Putamen (tissue), 1 donor: Measurements from ENCODE around the gene SETD3.
A peak's percentile ranks its signal among the peaks of the same experiment; 100 is the strongest.

Experiments
- DNase-seq: peaks from one replicate; pipeline ENCODE4 v3.0.0-alpha.2; 2016; ENCODE audit warnings: low spot score

The SETD3 gene

DNA sequence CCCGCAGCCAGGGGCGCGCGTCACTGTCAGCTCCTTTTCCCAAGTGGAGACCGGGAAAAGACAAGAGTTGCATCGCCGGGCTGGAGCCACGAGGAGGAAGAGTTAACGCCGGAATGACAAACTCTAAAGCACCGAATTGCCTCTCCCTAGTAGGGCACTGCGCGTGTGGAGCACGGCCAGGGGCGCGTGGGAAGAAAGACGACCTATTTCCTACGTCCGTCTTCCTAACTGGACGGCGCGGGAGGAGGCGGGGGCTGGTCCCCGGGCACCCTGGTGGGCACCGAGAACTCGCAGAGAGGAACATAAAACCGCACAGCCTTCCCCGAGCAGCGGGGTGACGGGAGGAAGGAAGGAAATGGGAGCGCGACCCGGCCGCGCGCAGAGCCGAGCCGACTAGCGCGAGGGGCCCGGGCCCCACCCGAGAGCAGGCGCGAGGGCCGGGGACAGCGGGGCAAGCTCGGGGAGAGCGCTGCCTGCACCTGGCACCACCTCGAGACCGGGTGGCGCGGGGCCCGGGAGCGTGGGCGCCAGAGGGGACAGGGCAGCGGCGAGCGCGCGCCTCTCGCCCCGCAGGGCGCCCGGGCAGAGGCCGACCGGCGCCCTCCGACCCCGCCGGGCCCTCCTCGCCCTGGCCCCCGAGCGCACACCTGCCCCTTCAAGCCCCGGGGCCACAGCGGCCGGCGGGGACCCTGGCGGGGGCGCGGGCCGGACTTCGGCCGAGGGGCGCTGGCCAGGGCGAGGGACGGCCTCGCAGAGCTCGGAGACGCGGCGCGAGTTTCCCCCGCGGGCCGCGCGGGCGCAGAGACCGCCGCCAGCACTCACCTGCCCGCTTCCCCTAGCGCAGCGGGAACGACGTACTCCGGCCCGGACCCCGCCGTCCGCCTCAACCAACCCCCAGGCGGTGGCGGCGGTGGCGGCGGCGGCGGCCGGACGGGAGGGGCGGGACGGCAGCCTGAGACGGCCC is at the start of gene SETD3:
Gene SETD3 (minus strand): TSS at position 954 of the 964 bp plus-strand sequence. CDS start 15,054 bp downstream, outside the sequence.
- DNase-seq, result peak; percentile 34

DNA sequence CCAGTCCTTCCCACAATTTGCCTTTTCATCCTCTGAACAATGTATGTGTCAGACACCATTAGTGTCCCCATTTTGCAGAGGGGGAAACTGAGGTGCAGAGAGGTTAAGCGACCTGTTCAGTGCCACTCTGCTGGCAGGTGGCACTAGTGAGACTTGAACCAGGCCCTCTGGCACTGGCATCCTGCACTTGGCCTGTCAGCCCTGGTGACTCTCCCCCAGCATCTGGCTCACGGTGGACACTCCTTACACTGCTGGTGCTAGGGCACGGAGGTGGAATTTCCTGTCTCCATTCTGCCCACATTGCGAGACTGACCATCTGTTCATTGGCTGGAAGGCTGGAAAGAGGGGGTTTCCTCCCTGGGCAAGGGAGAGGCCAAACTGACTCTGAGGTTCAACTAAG is 49.2 kb upstream of the SETD3 start:
- DNase-seq, result no peak

DNA sequence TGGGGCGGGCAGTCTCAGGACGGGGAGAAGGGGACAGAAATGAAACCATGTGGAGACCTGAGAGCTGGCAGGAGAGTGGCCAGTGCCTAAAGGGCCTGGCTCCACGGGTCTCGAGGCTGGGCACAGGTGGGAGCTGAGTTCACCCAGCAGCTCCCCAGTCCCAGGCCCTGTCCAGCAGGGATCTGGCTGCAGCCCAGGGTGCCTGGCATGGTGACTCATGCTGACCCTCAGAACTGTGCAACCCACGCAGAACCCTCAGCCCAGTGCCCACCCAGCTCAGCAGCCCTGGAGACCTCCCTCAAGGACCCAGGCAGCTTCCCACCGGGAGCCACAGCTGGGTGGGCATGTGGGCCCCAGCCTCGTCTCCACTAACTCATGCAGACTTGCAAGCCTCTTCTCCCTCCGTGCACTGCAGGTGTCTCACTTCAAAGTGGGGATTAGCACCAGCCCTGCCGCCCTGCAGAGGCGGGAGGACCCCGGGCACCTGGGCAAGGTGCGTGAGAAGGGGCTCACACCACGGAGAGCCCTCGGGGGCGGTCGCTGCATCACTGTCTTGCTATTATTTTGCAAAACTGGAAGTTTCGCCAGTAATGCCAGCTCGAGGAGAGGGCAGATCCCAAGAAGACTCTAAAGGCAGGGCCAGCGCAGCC is 46.9 kb upstream of the SETD3 start:
- DNase-seq, result no peak

DNA sequence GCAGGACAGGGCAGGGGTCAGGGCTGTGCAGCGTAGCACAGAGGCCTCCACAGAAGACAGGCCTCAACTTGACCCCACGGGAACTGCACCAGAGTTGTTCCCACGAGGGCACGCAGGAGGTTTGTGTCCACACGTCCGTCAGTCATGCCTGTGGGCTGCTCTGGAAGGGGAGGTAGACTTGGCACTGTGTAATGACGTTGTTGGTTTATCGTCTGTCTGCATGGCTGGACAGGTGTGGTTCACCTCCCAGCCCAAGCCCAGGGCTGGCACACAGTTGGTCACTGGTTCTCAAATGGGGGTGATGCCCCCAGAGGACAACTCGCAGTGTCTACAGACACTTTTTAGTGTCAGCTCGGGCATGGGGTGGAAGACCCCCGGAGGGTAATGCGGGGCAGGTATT is 46.4 kb upstream of the SETD3 start:
- no peak for DNase-seq

DNA sequence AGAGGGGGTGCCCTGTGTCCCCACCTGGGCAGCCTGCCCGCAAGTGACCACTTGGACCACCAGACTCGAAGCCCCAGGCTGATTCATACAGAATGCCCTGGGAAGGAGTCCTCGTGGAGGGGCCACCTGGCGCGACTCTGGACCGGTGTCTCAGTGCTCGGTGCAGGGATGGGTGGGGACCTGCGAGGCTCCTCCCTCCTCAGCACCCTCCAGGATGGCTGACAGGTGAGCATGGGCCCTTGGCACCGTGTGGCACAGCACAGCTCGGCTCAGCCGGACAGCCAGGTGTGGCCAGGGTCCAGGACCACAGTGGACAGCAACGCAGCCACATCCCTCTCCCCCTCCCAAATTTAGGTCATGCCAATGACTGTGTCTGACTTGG is 45.0 kb upstream of the SETD3 start:
- DNase-seq, result no peak

DNA sequence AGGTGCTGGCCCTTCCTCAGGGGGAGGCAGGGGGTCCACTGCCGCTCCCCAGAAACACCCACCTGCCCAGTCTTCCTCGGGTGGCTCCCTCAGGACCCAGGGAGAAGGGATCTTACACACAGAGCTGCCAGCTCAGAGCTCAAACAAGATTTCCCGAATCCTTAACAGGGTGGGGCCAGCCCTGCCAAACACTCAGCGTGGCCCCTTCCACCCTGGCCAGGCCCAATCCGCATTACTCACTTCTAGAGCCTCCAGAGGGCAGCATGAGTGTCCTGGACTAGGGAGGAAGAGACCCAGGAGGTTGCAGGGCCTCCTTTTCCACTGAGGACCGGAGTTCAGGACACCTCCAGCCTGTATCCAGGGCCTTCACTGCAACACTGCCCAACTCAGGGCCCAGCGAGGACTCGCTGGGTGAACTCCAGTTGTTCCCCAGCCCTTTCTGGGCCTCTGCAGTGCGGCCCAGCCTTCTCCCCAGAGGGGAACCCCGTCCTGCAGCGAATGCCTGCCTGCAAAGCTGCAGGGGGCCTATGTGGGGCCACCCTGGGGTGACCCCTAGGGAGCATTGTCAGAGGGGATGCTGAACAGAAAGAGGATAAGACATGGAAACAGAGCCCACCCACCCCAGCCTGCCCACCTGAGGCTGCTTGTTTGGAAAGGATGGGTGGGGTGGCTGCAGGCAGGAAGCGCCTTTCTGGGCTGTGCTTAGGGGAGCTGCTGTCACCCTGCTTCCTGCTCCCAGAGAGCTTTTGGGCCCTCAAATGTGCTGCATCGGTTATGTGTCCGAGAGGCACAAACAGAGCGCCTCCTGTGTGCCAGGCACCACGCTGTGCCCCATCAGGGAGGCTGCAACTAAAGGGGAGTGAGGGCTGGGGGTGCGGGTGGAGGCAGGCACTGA is 44.4 kb upstream of the SETD3 start:
- DNase-seq, result no peak

DNA sequence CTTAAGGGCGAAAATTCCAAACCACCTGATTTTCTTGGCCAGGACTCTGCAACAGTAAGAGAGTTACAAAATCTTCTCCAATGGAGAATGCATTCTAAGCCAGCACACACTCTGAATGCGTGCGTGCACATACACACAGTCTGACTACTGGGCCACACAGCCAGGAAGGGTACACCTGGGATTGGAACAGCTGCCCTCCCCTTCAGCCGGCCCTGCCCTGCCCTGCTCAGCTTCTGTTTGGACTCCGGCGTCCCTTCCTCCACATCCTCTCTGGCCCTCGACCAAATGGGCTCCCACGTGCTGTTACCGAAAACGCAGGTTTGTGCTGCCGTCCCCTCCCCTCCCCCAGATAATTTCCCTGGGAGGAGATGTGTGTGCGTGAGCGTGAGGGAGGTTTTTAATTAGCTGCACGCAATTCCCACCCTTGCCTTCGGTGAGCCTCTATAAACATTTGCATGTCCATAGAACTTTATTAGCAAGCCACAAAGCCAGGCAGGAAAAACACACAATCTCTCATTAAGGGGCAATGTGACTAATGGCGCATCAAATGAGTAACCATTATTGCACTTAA is 43.5 kb upstream of the SETD3 start:
- DNase-seq, result no peak

DNA sequence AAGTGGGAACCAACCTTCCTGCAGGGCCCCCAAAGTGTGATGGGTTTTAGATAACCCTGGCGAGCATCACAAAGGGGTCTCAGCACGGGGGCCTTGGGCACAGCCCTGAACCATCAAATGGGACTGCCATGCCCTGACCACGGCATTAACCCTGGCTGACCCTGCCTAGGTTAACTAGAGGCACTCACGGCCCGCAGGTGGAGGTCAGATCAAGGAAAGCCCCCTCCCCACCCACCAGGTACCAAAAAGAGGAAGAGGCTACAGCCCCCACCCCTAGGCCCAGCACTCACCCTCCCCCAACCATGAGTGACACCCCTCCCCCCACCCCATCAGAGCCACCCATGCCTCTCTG is 43.0 kb upstream of the SETD3 start:
- DNase-seq, result no peak

DNA sequence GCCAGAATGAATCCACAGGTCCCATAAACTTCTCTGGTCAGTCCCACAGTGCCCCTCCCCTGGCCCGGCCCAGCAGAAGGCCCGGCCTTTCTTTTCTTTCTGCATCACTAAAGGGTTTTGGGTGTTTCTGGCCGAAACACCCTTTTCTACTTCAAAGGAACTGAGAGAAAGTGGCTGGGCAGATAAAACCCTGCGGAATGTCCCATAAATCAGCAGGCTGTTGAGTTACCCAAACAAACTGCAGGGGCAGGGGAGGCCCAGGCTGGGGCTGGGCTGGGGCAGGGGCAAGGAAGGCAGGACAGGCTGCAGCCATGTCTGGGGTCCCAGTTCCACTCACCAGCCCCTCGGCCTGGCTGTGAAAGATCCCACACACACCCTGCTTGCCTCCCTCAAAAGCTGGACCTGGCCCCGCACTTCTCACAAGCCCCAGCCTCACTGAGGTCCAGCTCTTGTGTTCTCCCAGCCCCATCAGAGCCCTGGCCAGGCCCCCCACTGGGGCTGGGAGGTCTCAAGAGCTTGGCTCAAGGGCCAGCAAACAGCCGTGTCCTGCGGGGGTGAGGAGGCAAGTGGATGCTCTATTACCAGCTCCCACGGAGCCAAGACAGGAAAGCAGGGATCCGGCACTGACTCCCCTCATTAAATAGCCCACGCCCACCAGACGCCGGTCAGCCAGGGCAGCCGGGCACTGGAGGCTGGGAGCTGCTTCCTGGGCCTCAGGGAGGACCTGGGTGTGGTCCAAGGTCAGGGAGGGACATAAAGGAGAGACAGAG is 42.5 kb upstream of the SETD3 start:
- no peak for DNase-seq

DNA sequence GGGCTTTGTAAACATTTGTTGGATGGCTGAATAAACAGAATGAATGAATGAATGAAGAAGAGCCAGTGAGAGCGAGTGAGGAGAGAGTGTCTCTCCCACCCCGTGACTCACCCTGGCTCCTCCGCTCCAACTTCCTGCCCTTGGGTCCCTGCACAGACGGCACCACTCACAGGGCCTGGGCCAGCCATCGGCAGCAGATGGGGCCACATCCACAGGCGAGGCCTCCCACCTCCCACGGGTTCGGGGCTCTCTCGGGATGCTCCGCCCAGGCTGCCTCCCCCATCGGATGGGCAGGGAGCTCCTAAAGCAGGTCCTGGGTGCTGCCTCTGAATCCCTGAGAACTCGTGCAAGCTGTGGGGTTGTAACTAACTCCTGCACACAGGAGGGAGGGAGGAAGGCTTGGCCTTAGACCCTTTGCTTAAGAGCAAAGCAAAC is 41.8 kb upstream of the SETD3 start:
- no peak for DNase-seq

DNA sequence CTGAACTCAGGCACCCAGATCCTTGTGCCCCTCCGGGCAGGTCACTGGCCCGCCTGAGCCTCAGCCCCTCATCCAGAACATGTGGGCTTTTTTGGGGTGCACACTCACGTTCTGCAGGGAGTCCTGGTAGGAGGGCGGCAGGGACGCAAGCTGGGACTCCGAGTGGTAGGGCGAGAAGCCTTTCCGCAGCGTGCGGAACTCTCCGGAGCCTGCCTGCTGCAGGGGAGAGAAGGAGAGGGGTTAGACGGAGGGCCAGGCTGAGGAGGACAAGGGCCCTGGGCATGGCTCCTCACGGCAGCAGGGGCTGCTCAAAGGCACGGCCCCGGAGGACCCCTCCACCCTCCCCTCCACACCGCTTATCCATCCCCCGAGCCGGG is 41.4 kb upstream of the SETD3 start:
- no peak for DNase-seq

DNA sequence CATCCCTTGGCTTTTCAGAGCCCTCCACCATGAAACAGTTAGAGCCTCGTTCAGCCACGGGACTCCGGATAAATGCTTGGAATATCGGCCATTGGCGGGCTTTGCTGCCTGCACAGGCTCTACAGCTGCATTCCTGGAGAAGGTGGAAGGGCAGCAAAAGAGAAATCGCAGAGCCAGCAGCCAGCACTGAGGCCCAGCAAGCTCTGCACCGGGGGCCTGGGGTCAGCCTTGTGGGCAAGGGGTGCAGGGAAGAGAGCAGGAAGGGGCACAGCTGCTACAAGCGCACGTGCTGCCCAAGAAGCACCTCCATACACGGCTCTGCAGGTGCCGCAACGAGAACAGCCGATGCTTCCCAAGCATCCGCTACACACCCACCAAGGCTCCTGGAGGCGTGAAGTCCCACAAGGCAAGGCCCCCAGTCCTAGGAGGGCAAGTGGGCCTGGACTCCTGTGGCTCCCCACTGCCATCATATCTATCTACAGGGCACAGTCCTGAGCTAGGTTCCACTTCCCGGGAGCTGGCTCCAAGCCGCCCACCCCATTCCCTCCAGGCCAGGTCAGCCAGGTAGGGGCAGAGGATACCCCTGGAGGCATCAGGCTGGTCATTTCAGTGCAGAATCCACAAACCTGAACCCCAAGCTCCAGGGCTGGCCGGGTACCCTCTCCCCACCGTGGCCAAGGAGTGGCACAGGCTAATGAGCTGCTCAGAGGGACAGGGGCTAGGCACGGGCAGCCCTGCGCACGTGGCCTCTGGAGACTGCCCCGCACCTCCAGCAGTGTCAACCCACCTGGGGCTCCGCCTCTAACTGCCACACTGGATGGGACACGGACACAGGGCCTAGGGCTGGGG is 40.7 kb upstream of the SETD3 start:
- DNase-seq, result no peak

DNA sequence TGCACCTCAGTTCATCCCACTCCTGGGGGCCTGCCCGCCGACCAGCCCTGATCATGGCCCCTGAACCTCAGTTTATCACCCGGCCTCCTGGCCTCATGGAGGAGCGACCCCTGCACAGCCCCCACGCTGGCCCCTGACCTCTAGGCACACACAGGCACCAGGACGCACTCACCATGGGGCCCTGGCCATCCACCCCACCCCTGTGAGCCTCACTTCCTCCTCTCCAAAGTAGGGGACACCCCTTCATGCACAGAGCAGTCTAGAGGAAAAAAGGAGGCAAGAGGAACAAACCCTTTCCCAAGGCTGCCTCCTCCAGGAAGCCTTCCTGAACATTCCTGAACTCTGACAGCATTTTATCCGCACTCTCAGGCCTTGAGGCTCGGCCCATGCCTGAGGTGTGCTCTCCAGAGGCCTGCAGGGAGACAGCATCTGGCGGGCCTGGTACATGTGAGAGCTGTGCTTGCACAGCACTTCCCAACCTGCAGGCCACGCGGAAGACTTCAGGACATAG is 40.0 kb upstream of the SETD3 start:
- DNase-seq, result no peak

DNA sequence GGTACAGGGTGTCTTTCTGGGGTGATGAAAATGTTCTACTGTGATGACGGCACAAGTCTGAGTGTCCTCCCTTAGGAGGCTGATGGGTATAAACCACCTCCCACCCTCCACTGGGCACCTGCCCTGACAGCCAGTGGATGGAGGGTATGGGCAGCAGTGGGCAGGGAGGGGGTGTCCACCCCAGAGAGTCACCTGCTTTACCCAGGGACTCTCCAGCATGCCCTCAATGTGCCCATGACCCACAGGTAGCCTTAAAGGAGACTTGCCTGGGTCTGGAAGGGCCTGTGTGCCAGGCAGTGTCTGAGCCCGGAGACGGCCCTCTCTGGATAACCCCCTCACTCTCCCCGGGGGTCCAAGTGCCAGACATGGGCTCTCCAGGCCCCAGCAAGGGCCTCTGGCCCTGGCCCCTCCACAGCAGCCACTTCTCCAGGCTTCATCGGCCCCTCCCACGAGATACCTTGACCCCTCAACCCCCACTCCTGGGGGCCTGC is 39.3 kb upstream of the SETD3 start:
- no peak for DNase-seq

DNA sequence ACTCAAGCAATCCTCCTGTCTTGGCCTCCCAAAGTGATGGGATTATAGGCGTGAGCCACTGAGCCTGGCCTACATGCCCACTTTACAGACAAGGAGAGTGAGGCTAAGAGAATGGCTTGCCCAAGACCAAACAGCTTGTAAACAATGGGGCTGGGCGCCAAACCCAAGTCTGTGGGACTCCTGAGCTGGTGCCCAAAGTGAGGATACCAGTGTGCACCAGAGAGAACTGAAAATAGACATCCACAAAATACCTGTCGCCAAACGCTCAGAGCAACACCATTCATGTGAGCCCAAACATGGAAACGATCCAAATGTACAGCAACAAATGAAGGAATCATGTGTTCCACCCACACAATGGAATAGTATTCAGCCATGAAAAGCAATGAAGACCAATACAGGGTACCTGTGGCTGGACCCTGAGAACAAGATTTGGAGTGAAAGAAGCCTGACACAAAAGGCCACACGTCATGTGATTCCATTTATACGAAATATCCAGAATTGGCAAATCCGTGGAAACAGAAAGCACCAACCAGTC is 38.8 kb upstream of the SETD3 start:
- no peak for DNase-seq

DNA sequence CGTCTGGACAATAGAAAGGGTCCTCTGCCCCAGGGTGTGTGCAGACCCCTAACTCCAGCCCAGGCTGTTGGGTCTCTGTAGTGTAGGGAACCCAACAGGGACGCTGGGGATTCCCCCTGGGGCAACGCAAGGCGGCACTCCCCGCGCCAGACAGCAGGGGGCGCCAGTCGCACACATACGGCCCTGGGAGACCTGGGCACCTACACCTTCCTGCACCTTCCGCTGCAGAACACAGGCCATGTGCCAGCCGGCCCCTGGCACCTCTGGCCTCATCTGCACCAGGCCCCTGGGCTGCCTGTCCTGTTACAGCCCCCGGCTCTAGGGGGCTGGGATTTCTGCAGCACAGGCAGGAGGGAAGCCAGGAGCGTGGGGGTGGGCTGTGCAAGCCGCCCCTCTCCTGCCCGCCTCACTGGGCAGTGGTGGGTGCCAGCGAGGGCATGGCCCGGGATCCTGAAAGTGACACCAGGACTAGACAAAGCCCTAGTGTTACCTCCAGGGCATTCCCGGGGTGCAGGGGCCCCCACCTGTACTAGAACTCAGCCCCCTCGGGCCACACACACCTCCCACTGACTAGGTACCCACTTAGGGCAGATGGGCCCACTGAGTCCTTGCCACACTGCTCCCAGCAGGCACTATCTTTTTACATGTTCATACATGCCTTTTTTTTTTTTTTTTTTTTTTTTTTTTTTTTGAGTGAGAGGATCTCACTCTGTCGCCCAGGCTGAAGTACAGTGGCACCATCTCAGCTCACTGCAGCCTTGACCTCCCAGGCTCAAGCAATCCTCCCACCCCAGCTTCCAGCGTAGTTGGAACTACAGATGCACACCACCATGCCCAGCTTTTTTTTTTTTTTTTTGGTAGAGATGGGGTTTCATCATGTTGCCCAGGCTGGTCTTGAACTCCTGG is 38.0 kb upstream of the SETD3 start:
- peak; percentile 40 for DNase-seq

DNA sequence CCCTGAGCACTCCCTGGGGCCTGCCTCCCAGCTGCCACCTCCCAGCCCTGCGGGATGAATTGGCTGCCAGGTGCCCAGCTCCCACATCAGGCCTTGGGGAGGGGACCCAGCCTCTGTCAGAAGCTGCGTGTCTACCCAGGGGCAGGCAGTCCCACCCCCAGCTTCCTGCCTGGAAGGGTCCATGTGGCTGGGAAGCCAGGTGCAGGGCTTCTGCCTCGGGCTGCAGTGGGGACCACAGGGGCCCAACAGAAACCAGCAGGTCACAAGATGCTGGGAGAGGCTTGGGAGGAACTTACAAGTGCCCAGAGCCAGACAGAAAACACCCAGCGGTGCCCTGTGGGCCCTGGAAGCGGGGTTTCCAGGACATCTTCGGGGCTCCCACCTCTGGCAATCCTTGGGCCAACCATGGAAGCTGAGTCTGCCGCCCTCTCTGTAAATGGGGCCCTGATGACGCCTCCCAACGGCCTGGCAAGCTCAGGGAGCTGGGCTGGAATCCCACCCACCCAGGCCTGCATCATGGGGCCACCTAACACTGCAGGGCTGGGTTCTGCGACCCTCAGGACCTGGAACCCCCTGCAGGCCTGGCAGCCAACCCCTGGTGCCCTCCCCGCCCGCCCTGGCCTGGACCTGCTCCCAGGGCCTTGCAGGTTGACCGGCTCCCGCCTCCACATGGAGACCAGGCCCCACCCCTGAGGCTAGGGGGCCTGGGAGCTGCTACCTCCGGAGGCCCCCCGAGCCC is 37.2 kb upstream of the SETD3 start:
- no peak for DNase-seq
